IMR-90 (cell line): ENCODE measurements around the gene IRAK3. TPM values are rescaled to one million over a fixed set of nuclear protein-coding genes. Genes with fewer than 3 reads are reported as not detected.

Experiments used
- ATAC-seq: fragments of 200-7000 bp; cut with Tn5 transposase; 2 replicates; pipeline ENCODE4 v1.9.1; 2020; ENCODE audit warnings: low read depth, mild to moderate bottlenecking, moderate library complexity
- BruUV-seq: library from RNA; stranded (reverse); fragments of 400-500 nt; replicated peaks from 2 replicates; lab custom pipeline; 2021; lab: Mats Ljungman, UMichigan
- CTCF ChIA-PET: fragments of 300-600 bp; formaldehyde crosslinking; extraction: SDS; loops from one replicate; lab custom pipeline; 2021; ENCODE audit warnings: antibody characterized with exemption; lab: Yijun Ruan, JAX
- POLR2A ChIA-PET: fragments of 300-600 bp; sonication (Branson Sonifier 250); formaldehyde crosslinking; loops from one replicate; lab custom pipeline; 2022; ENCODE audit warnings: antibody characterized with exemption; ENCODE audit not compliant: unreplicated experiment; lab: Charles Lee
- DNase-seq: peaks from one replicate; pipeline ENCODE4 v3.0.0; 2013
- H2AFZ ChIP-seq: replicated peaks from 2 replicates; pipeline ENCODE3; 2013; ENCODE audit warnings: low read length, mild to moderate bottlenecking; ENCODE audit not compliant: poor library complexity
- H2AK5ac ChIP-seq: 2 replicates; pipeline ENCODE4 v1.6.1; 2013; ENCODE audit warnings: low read depth, low read length, inconsistent platforms
- H2AK9ac ChIP-seq: replicated peaks from 2 replicates; pipeline ENCODE3; 2013; ENCODE audit warnings: mild to moderate bottlenecking, low read depth, low read length, moderate library complexity; ENCODE audit not compliant: poor library complexity
- H2BK120ac ChIP-seq: 2 replicates; pipeline ENCODE4 v1.6.1; 2013; ENCODE audit warnings: low read depth, low read length, inconsistent platforms
- H2BK15ac ChIP-seq: 3 replicates; pipeline ENCODE4 v1.6.1; 2013; ENCODE audit warnings: low read depth, low read length, inconsistent platforms
- H2BK20ac ChIP-seq: 2 replicates; pipeline ENCODE4 v1.6.1; 2013; ENCODE audit warnings: low read depth, mild to moderate bottlenecking, inconsistent platforms, low read length, moderate library complexity
- H2BK5ac ChIP-seq: 2 replicates; pipeline ENCODE4 v1.6.1; 2013; ENCODE audit warnings: mild to moderate bottlenecking, low read depth, low read length, inconsistent platforms; ENCODE audit not compliant: poor library complexity, severe bottlenecking
- H3K14ac ChIP-seq: replicated peaks from 2 replicates; pipeline ENCODE4 v1.6.1; 2013; ENCODE audit warnings: low read depth, low read length, inconsistent platforms
- H3K18ac ChIP-seq: 2 replicates; pipeline ENCODE4 v1.6.1; 2013; ENCODE audit warnings: low read depth, low read length, control low read depth
- H3K23ac ChIP-seq: 2 replicates; pipeline ENCODE4 v1.6.1; 2013; ENCODE audit warnings: low read depth, low read length, inconsistent platforms
- H3K27ac ChIP-seq: 2 replicates; pipeline ENCODE4 v1.5.1; 2013; ENCODE audit warnings: mild to moderate bottlenecking, control low read depth, low read length; ENCODE audit not compliant: insufficient read depth
- H3K27me3 ChIP-seq: 2 replicates; pipeline ENCODE4 v1.6.1; 2013; ENCODE audit warnings: low read length; ENCODE audit not compliant: control insufficient read depth, insufficient read depth
- H3K36me3 ChIP-seq: 2 replicates; pipeline ENCODE4 v1.6.1; 2013; ENCODE audit warnings: low read length, mixed read lengths; ENCODE audit not compliant: control insufficient read depth, insufficient read depth
- H3K4ac ChIP-seq: 2 replicates; pipeline ENCODE4 v1.6.1; 2013; ENCODE audit warnings: low read depth, low read length, inconsistent platforms
- H3K4me1 ChIP-seq: 2 replicates; pipeline ENCODE4 v1.6.1; 2013; ENCODE audit warnings: low read length, mixed read lengths; ENCODE audit not compliant: control insufficient read depth, insufficient read depth
- H3K4me2 ChIP-seq: 2 replicates; pipeline ENCODE4 v1.6.1; 2013; ENCODE audit warnings: low read depth, mild to moderate bottlenecking, control low read depth, low read length, moderate library complexity
- H3K4me3 ChIP-seq: 2 replicates; pipeline ENCODE4 v1.5.1; 2013; ENCODE audit warnings: low read depth, mild to moderate bottlenecking, control low read depth, low read length, moderate library complexity; ENCODE audit not compliant: insufficient read depth
- H3K56ac ChIP-seq: 2 replicates; pipeline ENCODE4 v1.6.1; 2013; ENCODE audit warnings: low read length, inconsistent platforms; ENCODE audit not compliant: insufficient read depth; ENCODE audit errors: extremely low read depth
- H3K79me1 ChIP-seq, 2 experiments: 2 replicates each; pipeline ENCODE4 v1.6.1; 2013; ENCODE audit warnings: low read length in 2 of 2, inconsistent platforms in 1 of 2, low read depth in 1 of 2
- H3K9ac ChIP-seq: 2 replicates; pipeline ENCODE4 v1.6.1; 2013; ENCODE audit warnings: low read depth, low read length, control low read depth
- H3K9me1 ChIP-seq: 2 replicates; pipeline ENCODE4 v1.6.1; 2013; ENCODE audit warnings: low read length, inconsistent platforms; ENCODE audit not compliant: insufficient read depth
- H3K9me3 ChIP-seq: 2 replicates; pipeline ENCODE4 v1.6.1; 2013; ENCODE audit warnings: low read length; ENCODE audit not compliant: control insufficient read depth, insufficient read depth
- H4K20me1 ChIP-seq: 2 replicates; pipeline ENCODE4 v1.6.1; 2013; ENCODE audit warnings: low read length, inconsistent platforms; ENCODE audit not compliant: insufficient read depth
- H4K5ac ChIP-seq: 2 replicates; pipeline ENCODE4 v1.6.1; 2013; ENCODE audit warnings: mild to moderate bottlenecking, low read depth, low read length, control low read depth
- H4K8ac ChIP-seq, 2 experiments: 2 replicates each; pipeline ENCODE4 v1.6.1; 2013; ENCODE audit warnings: low read depth in 2 of 2, low read length in 2 of 2, control low read depth in 1 of 2, inconsistent platforms in 1 of 2
- H4K91ac ChIP-seq: 2 replicates; pipeline ENCODE4 v1.6.1; 2013; ENCODE audit warnings: low read depth, low read length, inconsistent platforms; ENCODE audit not compliant: insufficient read depth
- BHLHE40 ChIP-seq: fragments of 150-350 bp; IDR thresholded peaks from 2 replicates; pipeline ENCODE4 v1.6.1; 2016; ENCODE audit warnings: mild to moderate bottlenecking, low read depth, low read length
- CEBPB ChIP-seq: IDR thresholded peaks from 2 replicates; pipeline ENCODE4 v1.6.1; 2012; ENCODE audit warnings: low read depth, low read length, improper control_type of control experiment
- CHD1 ChIP-seq: IDR thresholded peaks from 2 replicates; pipeline ENCODE4 v1.6.1; 2012; ENCODE audit warnings: low read depth, low read length, improper control_type of control experiment
- CTCF ChIP-seq: conservative IDR thresholded peaks from 2 replicates; pipeline ENCODE4 v1.5.1; 2012; ENCODE audit warnings: mild to moderate bottlenecking, low read depth, low read length, improper control_type of control experiment
- ELK1 ChIP-seq: fragments of 150-350 bp; IDR thresholded peaks from 2 replicates; pipeline ENCODE4 v1.6.1; 2016; ENCODE audit warnings: low read depth, mild to moderate bottlenecking, low read length, moderate library complexity, borderline replicate concordance
- FOS ChIP-seq: fragments of 150-350 bp; IDR thresholded peaks from 2 replicates; pipeline ENCODE4 v1.6.1; 2016; ENCODE audit warnings: low read depth, low read length
- MAFK ChIP-seq: IDR thresholded peaks from 2 replicates; pipeline ENCODE4 v1.6.1; 2012; ENCODE audit warnings: low read depth, low read length, improper control_type of control experiment
- MAZ ChIP-seq: IDR thresholded peaks from 2 replicates; pipeline ENCODE4 v1.6.1; 2012; ENCODE audit warnings: low read depth, mild to moderate bottlenecking, low read length, improper control_type of control experiment, moderate library complexity, borderline replicate concordance
- POLR2A ChIP-seq: IDR thresholded peaks from 2 replicates; pipeline ENCODE4 v1.6.1; 2012; ENCODE audit warnings: mild to moderate bottlenecking, low read depth, low read length
- RCOR1 ChIP-seq: IDR thresholded peaks from 2 replicates; pipeline ENCODE4 v1.6.1; 2012; ENCODE audit warnings: mild to moderate bottlenecking, low read length, improper control_type of control experiment; ENCODE audit not compliant: insufficient replicate concordance
- RFX5 ChIP-seq: IDR thresholded peaks from 2 replicates; pipeline ENCODE4 v1.8.0; 2012; ENCODE audit warnings: low read depth, mild to moderate bottlenecking, low read length, moderate library complexity
- SMC3 ChIP-seq: fragments of 150-350 bp; IDR thresholded peaks from 2 replicates; pipeline ENCODE4 v1.6.1; 2016; ENCODE audit warnings: low read depth, mild to moderate bottlenecking, antibody characterized with exemption, low read length, moderate library complexity
- USF2 ChIP-seq: fragments of 150-350 bp; IDR thresholded peaks from 2 replicates; pipeline ENCODE4 v1.6.1; 2017; ENCODE audit warnings: mild to moderate bottlenecking, antibody characterized with exemption, low read length, low read depth
- WGBS, 2 experiments: methylation state at CpG; one replicate each; pipeline versions ENCODE4 v1.1.5 to v1.1.7; 2013; ENCODE audit warnings: missing lambda C conversion rate in 2 of 2; ENCODE audit not compliant: insufficient read length in 1 of 2; ENCODE audit errors: extremely low coverage in 2 of 2; 5-methylcytosine and 5-hydroxymethylcytosine counted together
- dilution Hi-C: fragments of 300-500 bp; cut with HindIII; formaldehyde crosslinking; loops from one replicate; pipeline ENCODE4 v1.14.3; 2018; ENCODE audit warnings: low sequenced_read_pairs; ENCODE audit not compliant: unreplicated experiment
- in situ Hi-C: fragments of 300-500 bp; cut with MboI; formaldehyde crosslinking; loops from 3 replicates; pipeline ENCODE4 v1.14.3; 2019; ENCODE audit warnings: low sequenced_read_pairs, inconsistent platforms, mixed read lengths
- intact Hi-C: fragments of 100-400 bp; cut with micrococcal nuclease; formaldehyde crosslinking; loops from 2 replicates; pipeline ENCODE4 v1.10.0; 2022
- polyA plus RNA-seq, 3 experiments: library from polyadenylated mRNA; depleted of rRNA; stranded (reverse); fragments of >200 nt; gene quantifications; 2 replicates each; pipeline ENCODE4 v1.2.3, GENCODE V29; 2012; ENCODE audit warnings: low replicate concordance in 1 of 3
- total RNA-seq: library from RNA; depleted of rRNA; stranded (reverse); fragments of >200 nt; gene quantifications from 2 replicates; pipeline ENCODE4 v1.2.3, GENCODE V29; 2012

The IRAK3 gene
- total and polyA plus RNA-seq, 2 of the 4 experiments (the other 2 are of a cell fraction): 0.53 to 0.72 TPM

GRCh38 chr12:66163289-66163688 is 25.7 kb upstream of the IRAK3 start:
- in situ Hi-C loops (loop anchor here (25.0 kb wide), 1 partner anchor 249 kb away; no protein-coding TSS in a partner anchor), dilution Hi-C loops (no loop called here), intact Hi-C loops (no loop called here)
- Histone ChIP-seq H2BK15ac (no peak overlapping the region), H4K5ac (no peak overlapping the region), H3K4ac (no peak overlapping the region), H3K9me1 (no peaks in the 10 kb centered on the region), H3K9me3 (peaks cover 2% of the 10 kb centered on the region; the same call in 1 of the 2 replicates), H2AK9ac (no peak overlapping the region), H2AFZ (no peak overlapping the region), H3K4me2 (no peak overlapping the region), H2BK5ac (no peak overlapping the region), H3K27ac (no peak overlapping the region), H3K79me1 (peaks cover 41 to 59% of the 10 kb centered on the region in 2 experiments), H4K20me1 (peaks cover 3% of the 10 kb centered on the region; the same call in 1 of the 2 replicates), H3K27me3 (no peaks in the 10 kb centered on the region), H3K18ac (no peak overlapping the region), H2BK20ac (no peak overlapping the region), H3K9ac (no peak overlapping the region), H3K4me1 (no peaks in the 10 kb centered on the region; the same call in 1 of the 2 replicates), H2AK5ac (no peak overlapping the region), H3K4me3 (no peak overlapping the region), H3K14ac (no peak overlapping the region), H4K8ac (no peak overlapping the region), H4K91ac (no peak overlapping the region), H3K36me3 (peaks cover 3% of the 10 kb centered on the region), H3K23ac (no peak overlapping the region), H3K56ac (no peak overlapping the region), H2BK120ac (no peak overlapping the region)
- ATAC-seq (no peak), DNase-seq (no peak)
- ChIA-PET CTCF (no interaction called here), POLR2A (no interaction called here)
- TF ChIP-seq SMC3 (no peak), POLR2A (no peak), USF2 (no peak), MAFK (no peak), RCOR1 (no peak), ELK1 (no peak), FOS (no peak), CHD1 (no peak), BHLHE40 (no peak), CEBPB (no peak), RFX5 (no peak), MAZ (no peak), CTCF (no peak)
- BruUV-seq: no TSS peak
- no CpG with 5 or more reads among the region's 4 CpGs for WGBS, 2 experiments
